Endothelial cell of umbilical vein (primary cell): Measurements from ENCODE around the gene IL36B. TPM values are rescaled to one million over a fixed set of nuclear protein-coding genes. Genes with fewer than 3 reads are reported as not detected.

ENCODE experiments used
- BruUV-seq: library from RNA; stranded (reverse); fragments of 400-500 nt; replicated peaks from 2 replicates; lab custom pipeline; 2021; lab: Mats Ljungman, UMichigan
- CTCF ChIA-PET: fragments of 300-600, 350-600 bp; sonication (Branson Sonifier 250); formaldehyde crosslinking; loops from one replicate; lab custom pipeline; 2021; ENCODE audit warnings: antibody characterized with exemption, inconsistent platforms; lab: Charles Lee
- POLR2A ChIA-PET: fragments of 300-600, 350-600 bp; sonication (Branson Sonifier 250); formaldehyde crosslinking; loops from one replicate; lab custom pipeline; 2021; ENCODE audit warnings: antibody characterized with exemption, inconsistent platforms; lab: Charles Lee
- DNase-seq: peaks from one replicate; pipeline ENCODE4 v3.0.0-alpha.2; 2011; ENCODE audit warnings: low read depth, low spot score
- FAIRE-seq: peaks from 2 replicates; lab custom pipeline; 2011; peaks lifted over from hg19 to GRCh38; lab: Jason Lieb, UNC
- H2AFZ ChIP-seq: 2 replicates; pipeline ENCODE4 v1.6.0; 2012; ENCODE audit warnings: low read depth, low read length, control low read depth, inconsistent platforms
- H3K27ac ChIP-seq: 2 replicates; pipeline ENCODE4 v1.5.1; 2011; ENCODE audit warnings: low read depth, mild to moderate bottlenecking, control low read depth, low read length, moderate library complexity; ENCODE audit not compliant: insufficient read depth
- H3K27me3 ChIP-seq, 2 experiments: 2 replicates each; pipeline versions ENCODE4 v1.6.0 to v1.6.1; 2011; ENCODE audit warnings: low read length in 2 of 2, mixed read lengths in 1 of 2; ENCODE audit not compliant: control insufficient read depth in 2 of 2, insufficient read depth in 2 of 2
- H3K36me3 ChIP-seq, 2 experiments: 2 replicates in 1 of 2; 3 replicates in 1 of 2; pipeline ENCODE4 v1.5.1; 2011; ENCODE audit warnings: low read length in 2 of 2, mild to moderate bottlenecking in 1 of 2, moderate library complexity in 1 of 2; ENCODE audit not compliant: control insufficient read depth in 2 of 2, insufficient read depth in 2 of 2; ENCODE audit errors: extremely low read depth in 1 of 2
- H3K4me1 ChIP-seq: 3 replicates; pipeline ENCODE4 v1.5.1; 2011; ENCODE audit warnings: mild to moderate bottlenecking, low read length; ENCODE audit not compliant: control insufficient read depth, insufficient read depth; ENCODE audit errors: extremely low read depth
- H3K4me2 ChIP-seq: 2 replicates; pipeline ENCODE4 v1.6.1; 2011; ENCODE audit warnings: low read length, control low read depth, mixed read lengths; ENCODE audit not compliant: insufficient read depth
- H3K4me3 ChIP-seq, 3 experiments: fragments of 200-600 bp in 1 of 3; sonication (generic), shearing (Covaris generic) in 1 of 3; replicated peaks in 1 of 3; 2 replicates each; pipeline ENCODE4 v1.5.1; 2011 to 2016; ENCODE audit warnings: control low read depth in 3 of 3, low read length in 3 of 3, mild to moderate bottlenecking in 2 of 3, inconsistent platforms in 1 of 3, low read depth in 1 of 3, moderate library complexity in 1 of 3; ENCODE audit not compliant: insufficient read depth in 1 of 3
- H3K79me2 ChIP-seq: 2 replicates; pipeline ENCODE4 v1.6.0; 2012; ENCODE audit warnings: low read length, inconsistent platforms; ENCODE audit not compliant: control insufficient read depth, insufficient read depth
- H3K9ac ChIP-seq: replicated peaks from 2 replicates; pipeline ENCODE3; 2011; ENCODE audit warnings: low read length, control low read depth; ENCODE audit not compliant: insufficient read depth; ENCODE audit errors: extremely low read depth
- H3K9me1 ChIP-seq: replicated peaks from 3 replicates; pipeline ENCODE4 v1.6.0; 2011; ENCODE audit warnings: mild to moderate bottlenecking, low read length; ENCODE audit not compliant: control insufficient read depth, insufficient read depth; ENCODE audit errors: extremely low read depth
- H3K9me3 ChIP-seq: replicated peaks from 2 replicates; pipeline ENCODE4 v1.5.1; 2012; ENCODE audit warnings: low read length, inconsistent platforms; ENCODE audit not compliant: control insufficient read depth, insufficient read depth
- H4K20me1 ChIP-seq: replicated peaks from 2 replicates; pipeline ENCODE3; 2011; ENCODE audit warnings: mild to moderate bottlenecking, low read length; ENCODE audit not compliant: control insufficient read depth, insufficient read depth; ENCODE audit errors: extremely low read depth
- CTCF ChIP-seq, 2 donors: IDR thresholded peaks; 1 replicate in 1 of 2; 2 replicates in 1 of 2; pipeline ENCODE4 v1.5.1; 2011; ENCODE audit warnings: low read length in 2 of 2, mild to moderate bottlenecking in 2 of 2, moderate library complexity in 2 of 2, control low read depth in 1 of 2, inconsistent platforms in 1 of 2, low read depth in 1 of 2; ENCODE audit not compliant: insufficient read depth in 1 of 2; ENCODE audit errors: extremely low read depth in 1 of 2
- EZH2 ChIP-seq: IDR thresholded peaks from 2 replicates; pipeline ENCODE4 v1.6.1; 2012; ENCODE audit warnings: borderline replicate concordance, low read depth, mild to moderate bottlenecking, moderate library complexity, low read length, inconsistent platforms; ENCODE audit not compliant: severe bottlenecking
- FOS ChIP-seq: IDR thresholded peaks from 2 replicates; pipeline ENCODE4 v1.6.1; 2011; ENCODE audit warnings: mild to moderate bottlenecking, low read length, moderate library complexity, borderline replicate concordance; ENCODE audit not compliant: insufficient read depth
- GATA2 ChIP-seq: IDR thresholded peaks from 2 replicates; pipeline ENCODE4 v1.7.0; 2011; ENCODE audit warnings: low read depth, mild to moderate bottlenecking, moderate library complexity, mixed read lengths, low read length; ENCODE audit not compliant: insufficient read length, insufficient read depth
- JUN ChIP-seq: IDR thresholded peaks from 2 replicates; pipeline ENCODE4 v1.6.1; 2011; ENCODE audit warnings: borderline replicate concordance, low read depth; ENCODE audit not compliant: insufficient read length, insufficient read depth
- MAX ChIP-seq: IDR thresholded peaks from 2 replicates; pipeline ENCODE4 v1.6.1; 2011; ENCODE audit not compliant: insufficient read depth, insufficient read length
- MYC ChIP-seq: IDR thresholded peaks from one replicate; pipeline ENCODE4 v1.6.1; 2011; ENCODE audit warnings: mild to moderate bottlenecking, low read depth, low read length
- POLR2A ChIP-seq: IDR thresholded peaks from 2 replicates; pipeline ENCODE4 v1.6.1; 2012; ENCODE audit warnings: low read depth, mild to moderate bottlenecking, control low read depth, low read length
- POLR2AphosphoS5 ChIP-seq: IDR thresholded peaks from 2 replicates; pipeline ENCODE4 v1.6.1; 2012; ENCODE audit warnings: low read depth, mild to moderate bottlenecking, control low read depth, low read length, moderate library complexity; ENCODE audit not compliant: insufficient read depth
- dilution Hi-C: fragments of 300-500 bp; cut with MboI; formaldehyde crosslinking; loops from one replicate; pipeline ENCODE4 v1.15.0; 2019; ENCODE audit warnings: low sequenced_read_pairs; ENCODE audit not compliant: extremely low pct_ligation_motif_present
- intact Hi-C: fragments of 100-400 bp; cut with micrococcal nuclease; formaldehyde crosslinking; loops from one replicate; pipeline ENCODE4 v1.10.0; 2022
- polyA plus RNA-seq, 4 experiments: library from polyadenylated mRNA; depleted of rRNA in 3 of 4; stranded (reverse) in 3 of 4; unstranded in 1 of 4; fragments of >200 nt; gene quantifications; 2 replicates each; pipeline versions ENCODE4 v1.2.1 to v1.2.3, GENCODE V29; 2011 to 2012; ENCODE audit warnings: missing spikeins in 1 of 4
- total RNA-seq: library from RNA; stranded (reverse); gene quantifications from 2 replicates; pipeline ENCODE4 v1.2.3, GENCODE V29; 2021

The IL36B gene
- total and polyA plus RNA-seq, 2 donors (not counting 3 experiments of a cell fraction or from before 2014, with no cell fraction given) = not detected

GRCh38 chr2:113085542-113085941 lies 32.9 kb upstream of the IL36B start:
- H3K36me3 ChIP-seq = no peaks in the 10 kb centered on the region
- H3K27ac ChIP-seq = no peak overlapping the region
- no peak overlapping the region for H3K9ac ChIP-seq
- H4K20me1 ChIP-seq = no peaks in the 10 kb centered on the region
- no peaks in the 10 kb centered on the region for H3K9me1 ChIP-seq
- no peak overlapping the region for H3K4me3 ChIP-seq
- no peak overlapping the region for H2AFZ ChIP-seq
- no TSS peak for BruUV-seq
- no peaks in the 10 kb centered on the region for H3K9me3 ChIP-seq
- peaks cover 3 to 8% of the 10 kb centered on the region in 2 experiments for H3K27me3 ChIP-seq
- no peak for FAIRE-seq
- intact Hi-C loops (no loop called here), dilution Hi-C loops (no loop called here)
- ChIA-PET POLR2A (no interaction called here), CTCF (interaction anchor here (1.0 to 1.3 kb wide), 2 partner anchors 9 to 113 kb away, joined by 3 read pairs; no protein-coding TSS in a partner anchor)
- no peaks in the 10 kb centered on the region for H3K79me2 ChIP-seq
- H3K4me2 ChIP-seq = no peak overlapping the region
- no peak for TF ChIP-seq JUN
- no peak for TF ChIP-seq EZH2
- TF ChIP-seq MAX = no peak
- TF ChIP-seq MYC = no peak
- no peak for TF ChIP-seq POLR2AphosphoS5
- no peak for TF ChIP-seq CTCF (IDR thresholded peaks at IDR 0.05; ENCODE audit: extremely low read depth in 1 of 2, insufficient read depth in 1 of 2, low read depth in 1 of 2, low read length in 2 of 2)
- no peak for TF ChIP-seq POLR2A
- no peak for TF ChIP-seq FOS
- no peak for TF ChIP-seq GATA2
- DNase-seq = no peak
- H3K4me1 ChIP-seq = no peaks in the 10 kb centered on the region
